HG03571 (cell line): ENCODE data around the gene CD3E.
"Not testable (repeated sequence)": the region's sequence is repeated elsewhere in the genome, so short reads cannot be mapped to it uniquely, and the experiment has no call there.

Experiments
- ATAC-seq: cut with Tn5 transposase; IDR thresholded peaks from one replicate; pipeline ENCODE4 v1.9.1; 2021; ENCODE audit not compliant: unreplicated experiment

CD3E gene

GRCh38 chr11:118290923-118291322, 13.6 kb upstream of the CD3E start:
- ATAC-seq: no peak

- ATAC-seq: no peak
Observed at GRCh38 chr11:118291477-118292135, 12.9 kb upstream of the CD3E start.

- no peak for ATAC-seq
Observed at GRCh38 chr11:118294053-118294452, 10.5 kb upstream of the CD3E start.

GRCh38 chr11:118295199-118295598, 9.3 kb upstream of the CD3E start:
- ATAC-seq: no peak

- ATAC-seq: no peak
Observed at GRCh38 chr11:118295815-118296454, 8.6 kb upstream of the CD3E start.

- no peak for ATAC-seq
Observed at GRCh38 chr11:118301600-118302195, 2.8 kb upstream of the CD3E start.

GRCh38 chr11:118304227-118304567, 333 bp upstream of the CD3E start:
- no peak for ATAC-seq

- ATAC-seq: no peak
Observed at GRCh38 chr11:118305726-118306125, 1.2 kb downstream of the CD3E start.

GRCh38 chr11:118306556-118306955, 2.0 kb downstream of the CD3E start:
- no peak for ATAC-seq

GRCh38 chr11:118308995-118309528, 4.5 kb downstream of the CD3E start:
- not testable (repeated sequence) for ATAC-seq

GRCh38 chr11:118310271-118310670, 5.7 kb downstream of the CD3E start:
- no peak for ATAC-seq

- no peak for ATAC-seq
Observed at GRCh38 chr11:118310781-118311485, 6.4 kb downstream of the CD3E start.

- no peak for ATAC-seq
Observed at GRCh38 chr11:118311518-118311917, 7.0 kb downstream of the CD3E start.

- ATAC-seq: no peak
Observed at GRCh38 chr11:118312328-118312727, 7.8 kb downstream of the CD3E start.

- no peak for ATAC-seq
Observed at GRCh38 chr11:118313242-118313641, 8.7 kb downstream of the CD3E start.

- no peak for ATAC-seq
Observed at GRCh38 chr11:118314988-118315411, 10.5 kb downstream of the CD3E start.

- ATAC-seq: no peak
Observed at GRCh38 chr11:118318124-118318523, 13.6 kb downstream of the CD3E start.

GRCh38 chr11:118318581-118319336, 14.2 kb downstream of the CD3E start:
- no peak for ATAC-seq

- ATAC-seq: no peak
Observed at GRCh38 chr11:118319337-118319707, 14.8 kb downstream of the CD3E start.

- ATAC-seq: no peak
Observed at GRCh38 chr11:118320515-118320914, 16.0 kb downstream of the CD3E start.
